Stimulated activated CD8-positive, alpha-beta memory T cell treated with anti-CD3 and anti-CD28 coated beads, Interleukin-7, amount 100 ng/mL, for 1 hour (primary cell): ENCODE results near the gene IFT43.

Experiments used
- DNase-seq, 2 donors: peaks; one replicate each; pipeline ENCODE4 v3.0.0-alpha.2; 2020; ENCODE audit warnings: low read depth in 2 of 2

Gene IFT43

GRCh38 chr14:76109087-76109880 is 123.7 kb downstream of the IFT43 start:
- DNase-seq = no peak

DNA sequence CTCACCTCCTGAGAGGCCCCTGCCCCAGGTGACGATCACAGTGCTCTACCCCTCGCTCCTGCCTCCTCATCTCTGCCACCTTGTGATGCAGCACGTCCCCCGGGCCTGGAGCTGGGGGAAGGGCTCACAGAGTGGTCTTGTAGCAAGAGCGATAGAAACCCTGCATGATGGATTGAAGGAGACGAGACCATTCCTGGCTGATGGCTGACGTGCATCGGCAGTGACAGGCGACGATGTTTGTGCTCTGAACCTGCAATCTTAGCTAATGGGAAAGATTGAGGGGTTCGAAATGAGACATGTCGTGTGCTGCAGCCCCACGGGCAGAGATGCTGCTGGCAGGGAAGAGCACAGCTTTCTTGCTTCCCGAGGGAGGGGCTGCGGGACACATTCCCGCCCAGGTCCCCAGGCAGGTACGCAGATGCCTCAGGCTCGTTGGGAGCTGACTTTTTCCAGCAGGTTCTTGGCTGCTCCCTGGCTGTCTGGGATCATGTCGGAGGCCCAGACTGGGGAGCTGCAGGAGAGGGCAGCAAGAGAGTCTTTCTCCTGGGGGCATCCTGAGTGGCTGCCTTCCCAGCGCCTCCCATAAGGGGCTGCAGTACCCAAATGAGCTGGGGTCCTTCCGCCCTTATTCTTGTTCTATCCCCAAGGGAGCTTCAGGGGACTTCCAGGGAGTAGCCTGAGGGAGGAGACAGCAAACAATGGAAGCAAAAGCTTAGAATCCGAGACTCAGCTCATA is 127.5 kb downstream of the IFT43 start:
- no peak for DNase-seq

DNA sequence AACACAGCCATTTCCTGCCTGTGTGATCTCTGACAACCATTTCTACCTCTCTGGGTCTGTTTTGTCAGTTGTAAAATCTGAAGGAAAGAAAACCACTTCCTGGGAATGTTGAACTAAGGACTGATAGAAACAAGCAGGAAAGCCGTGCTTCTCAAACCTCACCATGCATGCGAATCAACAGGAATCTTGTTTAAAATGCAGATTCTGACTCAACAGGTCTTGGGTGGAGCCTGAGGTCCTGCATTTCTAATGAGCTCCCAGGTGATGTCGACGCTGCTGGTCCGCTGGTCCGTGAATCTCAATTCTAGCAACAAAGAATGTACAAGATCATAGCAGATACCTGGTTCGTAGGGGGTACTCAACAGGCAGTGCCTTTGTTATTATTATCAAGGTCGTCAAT is 128.1 kb downstream of the IFT43 start:
- DNase-seq = no peak

GRCh38 chr14:76115010-76115422 is 129.5 kb downstream of the IFT43 start:
- DNase-seq = no peak

DNA sequence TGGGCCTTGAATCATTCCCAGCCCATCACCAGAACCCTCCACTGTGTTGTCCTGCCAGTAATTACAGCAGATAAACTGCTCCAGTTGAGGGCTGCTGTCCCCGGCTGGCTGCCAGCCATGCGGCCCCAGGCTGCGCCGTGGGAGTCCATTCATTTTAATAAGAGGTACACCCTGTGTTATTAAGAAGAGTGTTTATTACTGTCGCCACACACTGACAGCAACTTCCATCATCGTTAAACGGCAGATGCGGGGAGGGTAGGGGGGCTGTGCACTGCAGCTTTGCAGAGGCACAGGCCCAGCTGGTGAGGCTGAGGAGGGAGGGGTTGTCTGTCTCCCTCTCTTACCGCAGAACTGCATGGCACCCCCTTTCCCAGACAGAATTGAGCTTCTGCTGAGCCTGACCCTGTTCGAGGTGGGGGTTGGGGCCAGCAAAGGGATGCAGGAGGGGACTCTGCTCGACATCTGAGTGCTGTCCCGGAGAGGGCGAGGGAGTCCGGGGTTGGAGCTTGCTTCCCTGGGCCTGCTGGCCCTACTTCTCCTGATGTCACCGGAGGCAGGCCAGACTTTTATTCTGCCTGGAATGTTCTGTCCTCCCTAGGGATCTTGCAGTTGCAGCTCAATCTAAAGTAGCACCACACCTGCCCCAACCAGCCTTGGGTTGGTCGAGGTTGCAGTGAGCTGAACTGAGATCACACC is 132.4 kb downstream of the IFT43 start:
- no peak for DNase-seq

GRCh38 chr14:76118594-76118993 is 133.0 kb downstream of the IFT43 start:
- DNase-seq = no peak

DNA sequence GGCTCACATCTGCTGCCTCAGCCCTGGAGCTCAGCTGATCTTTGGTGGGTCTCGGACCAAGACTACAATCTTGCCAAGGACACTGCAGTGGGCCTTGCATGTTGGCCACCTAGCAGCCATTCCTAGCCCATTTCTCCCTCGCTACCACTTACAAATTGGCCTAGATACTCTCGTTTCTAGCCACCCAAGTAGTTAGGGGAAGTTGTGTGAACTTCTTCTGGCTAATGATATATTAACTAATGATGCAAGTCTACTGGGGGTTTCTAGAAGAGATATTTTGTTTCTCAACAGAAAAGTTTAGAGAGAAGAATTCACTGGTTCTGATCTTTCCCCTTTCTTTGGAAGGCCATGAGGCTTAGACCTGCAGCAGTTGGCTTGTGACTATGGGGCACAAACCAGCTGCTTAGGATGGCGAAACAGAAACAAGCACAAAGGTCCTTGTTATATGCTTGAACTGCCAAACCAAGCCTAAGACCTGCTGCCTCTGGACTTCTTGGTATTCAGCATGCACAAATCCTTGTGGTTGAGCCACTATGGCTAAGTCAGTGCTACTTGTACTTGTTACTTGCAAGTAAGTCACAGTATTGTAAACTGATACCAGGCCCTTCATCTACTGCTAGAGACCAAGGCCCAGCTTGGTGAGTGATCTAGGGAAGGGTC is 135.7 kb downstream of the IFT43 start:
- DNase-seq = no peak

DNA sequence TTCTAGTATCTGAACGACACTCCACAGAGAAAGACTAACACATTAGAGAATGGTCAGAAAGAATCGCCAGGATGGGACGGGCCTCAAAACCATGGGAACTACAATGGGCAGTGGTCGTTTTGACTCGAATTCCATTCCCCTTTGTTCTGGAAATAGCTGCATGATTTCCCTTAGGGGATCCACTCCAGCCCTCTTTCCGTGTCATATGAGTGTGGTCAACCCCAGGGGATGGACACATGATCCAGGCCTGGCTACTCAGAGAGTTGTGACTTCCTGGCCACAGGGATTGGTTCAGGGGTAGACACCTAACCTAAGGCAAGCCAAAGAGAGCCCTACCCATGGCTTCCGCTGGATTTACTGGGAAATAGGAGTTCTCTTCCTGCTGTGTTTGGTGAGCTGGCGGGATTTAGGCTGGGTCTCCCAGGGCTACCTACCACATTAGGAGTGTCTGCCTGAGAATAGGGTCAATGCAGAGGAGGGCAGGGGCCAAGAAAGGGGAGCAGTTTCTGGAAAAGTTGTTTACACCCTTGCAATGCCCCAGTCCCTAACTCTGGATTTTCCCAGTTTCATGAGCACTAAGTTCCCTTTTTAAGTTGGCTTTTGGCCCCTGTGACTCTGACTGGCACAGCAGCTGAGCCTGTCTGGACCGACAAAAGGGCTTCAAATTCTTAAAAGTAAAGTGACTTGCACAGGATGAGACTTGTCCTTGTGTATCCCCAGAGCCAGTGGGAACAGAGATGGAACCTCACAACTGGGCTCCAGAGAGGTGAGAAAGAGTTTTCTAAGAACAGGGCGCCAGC is 138.1 kb downstream of the IFT43 start:
- DNase-seq = no peak

DNA sequence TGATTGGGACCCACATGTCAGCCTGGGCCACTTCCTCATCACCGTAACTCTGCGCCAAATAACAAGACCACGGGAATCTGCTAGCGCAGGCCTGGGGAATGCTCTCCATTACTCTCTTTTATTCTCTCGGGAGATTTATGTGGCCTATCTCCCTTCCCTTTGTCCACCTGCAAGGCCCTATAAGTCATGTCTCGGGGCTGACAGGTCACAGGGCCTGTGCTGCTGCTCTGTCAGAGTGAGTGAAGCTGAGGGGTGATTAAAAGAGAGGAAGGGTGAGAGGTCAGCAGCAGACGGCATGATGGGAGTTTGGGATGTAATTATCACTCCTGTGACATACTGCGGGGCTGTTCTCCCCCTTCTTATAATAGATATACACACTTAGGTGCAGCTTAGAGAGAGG is 139.9 kb downstream of the IFT43 start:
- DNase-seq = no peak

- no peak for DNase-seq
Measured at GRCh38 chr14:76126076-76126475, 140.5 kb downstream of the IFT43 start.

DNA sequence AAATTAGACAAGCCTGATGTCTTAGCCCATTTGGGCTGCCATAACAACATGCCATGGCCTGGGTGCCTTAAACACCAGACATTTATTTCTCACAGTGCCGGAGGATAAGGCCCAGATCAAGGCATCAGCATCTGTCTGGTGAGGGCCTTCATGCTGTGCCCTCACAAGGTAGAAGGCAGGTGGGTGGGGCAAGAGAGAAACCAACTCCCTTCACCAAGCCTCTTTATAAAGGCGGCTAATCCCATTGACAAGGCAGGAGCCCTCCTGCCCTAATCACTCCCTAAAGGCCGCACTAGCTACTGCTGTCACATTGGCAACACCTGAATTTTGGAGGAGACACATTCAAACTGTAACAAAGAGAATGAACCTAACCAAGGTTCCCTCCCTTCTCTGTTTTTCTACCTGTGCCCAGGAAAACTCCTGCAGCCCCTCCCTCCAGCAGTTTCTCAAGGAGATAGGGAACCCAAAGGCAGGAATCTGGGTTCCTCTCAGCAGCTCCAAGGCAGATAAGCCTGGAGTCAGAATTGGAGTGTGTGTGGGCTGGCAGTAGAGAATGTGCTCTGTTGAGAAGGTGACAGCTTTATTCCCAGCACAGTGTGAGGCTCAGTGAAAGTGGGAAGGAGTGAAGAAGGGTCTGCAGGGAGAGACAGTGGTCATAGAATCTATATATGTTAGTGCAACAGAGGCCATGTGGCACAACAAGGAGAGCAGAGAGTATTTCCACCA is 144.5 kb downstream of the IFT43 start:
- DNase-seq = no peak

GRCh38 chr14:76131071-76131965 is 145.8 kb downstream of the IFT43 start:
- no peak for DNase-seq

GRCh38 chr14:76133103-76133502 is 147.5 kb downstream of the IFT43 start:
- no peak for DNase-seq
